ENCODE data around the gene DCP1B. TPM values are rescaled to one million over a fixed set of nuclear protein-coding genes. Genes with fewer than 3 reads are reported as not detected.

DCP1B gene
- total and polyA plus RNA-seq, 7 donors = 1.7 to 13.8 (median 9.9) TPM

DNA sequence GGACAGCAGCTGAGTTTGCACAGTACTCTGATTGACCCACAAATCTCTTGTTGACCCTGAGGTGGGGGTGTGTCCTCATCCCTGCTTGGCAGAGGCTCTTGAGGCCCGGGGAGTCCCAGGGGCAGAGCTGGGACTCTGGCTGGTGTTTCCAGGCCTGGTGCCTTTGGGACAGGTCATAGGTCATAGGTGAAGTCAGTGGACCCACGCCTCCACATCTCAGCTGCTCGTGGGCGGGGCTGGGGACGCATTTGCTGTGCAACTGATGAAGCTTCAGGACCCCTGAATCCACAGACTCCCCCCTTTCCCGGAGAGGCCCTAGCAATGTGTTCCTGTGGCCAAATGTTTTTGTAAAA is 85.4 kb downstream of the DCP1B start:
- DNase-seq = no peak
- TF ChIP-seq, protein P1, sequence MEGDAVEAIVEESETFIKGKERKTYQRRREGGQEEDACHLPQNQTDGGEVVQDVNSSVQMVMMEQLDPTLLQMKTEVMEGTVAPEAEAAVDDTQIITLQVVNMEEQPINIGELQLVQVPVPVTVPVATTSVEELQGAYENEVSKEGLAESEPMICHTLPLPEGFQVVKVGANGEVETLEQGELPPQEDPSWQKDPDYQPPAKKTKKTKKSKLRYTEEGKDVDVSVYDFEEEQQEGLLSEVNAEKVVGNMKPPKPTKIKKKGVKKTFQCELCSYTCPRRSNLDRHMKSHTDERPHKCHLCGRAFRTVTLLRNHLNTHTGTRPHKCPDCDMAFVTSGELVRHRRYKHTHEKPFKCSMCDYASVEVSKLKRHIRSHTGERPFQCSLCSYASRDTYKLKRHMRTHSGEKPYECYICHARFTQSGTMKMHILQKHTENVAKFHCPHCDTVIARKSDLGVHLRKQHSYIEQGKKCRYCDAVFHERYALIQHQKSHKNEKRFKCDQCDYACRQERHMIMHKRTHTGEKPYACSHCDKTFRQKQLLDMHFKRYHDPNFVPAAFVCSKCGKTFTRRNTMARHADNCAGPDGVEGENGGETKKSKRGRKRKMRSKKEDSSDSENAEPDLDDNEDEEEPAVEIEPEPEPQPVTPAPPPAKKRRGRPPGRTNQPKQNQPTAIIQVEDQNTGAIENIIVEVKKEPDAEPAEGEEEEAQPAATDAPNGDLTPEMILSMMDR (IDR thresholded peaks at IDR 0.05) = no peak
- peak in 1 of 4 donors; percentile 13 for ATAC-seq
- Histone ChIP-seq H3K4me3 (peak overlapping the region; percentile 39), H3K27me3 (ENCODE audit: insufficient read depth in 3 of 3, low read length in 2 of 3) (no peaks in the 10 kb centered on the region), H3K9me3 (no peaks in the 10 kb centered on the region), H3K27ac (no peak overlapping the region), H3K36me3 (ENCODE audit: insufficient read depth in 1 of 2, low read depth in 1 of 2) (no peaks in the 10 kb centered on the region), H3K4me1 (peaks cover 12% of the 10 kb centered on the region)
- intact Hi-C loops (cut with DNase I) = no loop called here
- 70 to 71% (median 71%) methylated on average over 6 of the region's 6 CpGs for WGBS, 3 donors

DNA sequence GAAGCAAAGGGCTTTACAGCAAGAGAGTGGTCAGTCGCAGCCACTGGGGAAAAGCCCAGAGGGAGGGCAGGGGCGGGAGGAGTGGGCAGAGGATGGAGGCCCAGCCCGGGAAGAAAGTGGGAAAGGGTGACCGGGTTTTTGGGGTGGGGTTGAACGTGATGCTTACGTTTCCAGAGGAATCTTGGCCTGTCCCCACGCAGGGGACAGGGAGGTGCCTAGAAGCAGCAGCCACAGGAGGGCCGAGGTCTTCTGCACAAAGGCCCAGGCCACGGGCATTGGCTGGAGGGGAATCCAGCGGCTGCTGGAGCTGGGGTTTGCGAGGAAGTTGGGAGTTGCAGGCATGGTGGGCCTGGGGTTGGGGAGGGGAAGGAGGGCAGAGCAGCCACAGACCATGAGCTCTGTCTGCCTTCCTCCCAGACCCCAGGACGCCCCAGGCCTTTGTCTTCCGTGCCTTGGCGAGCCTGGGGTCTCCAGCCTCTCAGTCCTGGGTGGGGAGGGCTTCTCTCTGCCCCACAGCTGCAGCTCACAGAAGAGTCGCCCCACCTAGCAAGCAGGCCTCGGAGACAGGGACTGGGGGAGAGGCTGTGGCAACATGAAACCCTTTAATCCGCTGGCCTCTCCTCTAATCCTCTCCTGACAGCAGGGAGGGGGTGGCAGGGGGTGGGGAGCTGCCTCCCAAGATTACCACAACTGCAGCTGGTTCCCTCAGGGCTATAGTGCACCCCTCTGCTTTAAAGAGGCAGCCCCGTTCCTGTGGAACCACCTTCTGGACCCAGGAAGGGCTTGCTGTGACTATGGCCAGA is 86.0 kb downstream of the DCP1B start, which contains the start of gene CACNA2D4:
CACNA2D4 (minus strand) TSS at position 572 of the 803 bp plus-strand sequence; CDS start at position 393, 179 bp downstream.
- peak within 1 kb of the TSS; percentile 39 for H3K4me3 ChIP-seq
- DNase-seq (peak in 1 of 2 donors; percentile 49), ATAC-seq (peak in 2 of 4 donors; percentile 7 to 40)
- no peaks in the 10 kb centered on the region for H3K9me3 ChIP-seq
- peaks cover 12% of the 10 kb centered on the region for H3K4me1 ChIP-seq
- no peak within 1 kb of the TSS for H3K27ac ChIP-seq
- no peaks in the 10 kb centered on the region for H3K27me3 ChIP-seq (ENCODE audit: insufficient read depth in 3 of 3, low read length in 2 of 3)
- 55 to 67% (median 64%) methylated on average over 16 to 18 of the region's 18 CpGs for WGBS, 3 donors
- intact Hi-C loops (cut with DNase I) = no loop called here
- TF ChIP-seq, protein P1 (IDR thresholded peaks at IDR 0.05) = no peak
- no peaks in the 10 kb centered on the region for H3K36me3 ChIP-seq (ENCODE audit: insufficient read depth in 1 of 2, low read depth in 1 of 2)

DNA sequence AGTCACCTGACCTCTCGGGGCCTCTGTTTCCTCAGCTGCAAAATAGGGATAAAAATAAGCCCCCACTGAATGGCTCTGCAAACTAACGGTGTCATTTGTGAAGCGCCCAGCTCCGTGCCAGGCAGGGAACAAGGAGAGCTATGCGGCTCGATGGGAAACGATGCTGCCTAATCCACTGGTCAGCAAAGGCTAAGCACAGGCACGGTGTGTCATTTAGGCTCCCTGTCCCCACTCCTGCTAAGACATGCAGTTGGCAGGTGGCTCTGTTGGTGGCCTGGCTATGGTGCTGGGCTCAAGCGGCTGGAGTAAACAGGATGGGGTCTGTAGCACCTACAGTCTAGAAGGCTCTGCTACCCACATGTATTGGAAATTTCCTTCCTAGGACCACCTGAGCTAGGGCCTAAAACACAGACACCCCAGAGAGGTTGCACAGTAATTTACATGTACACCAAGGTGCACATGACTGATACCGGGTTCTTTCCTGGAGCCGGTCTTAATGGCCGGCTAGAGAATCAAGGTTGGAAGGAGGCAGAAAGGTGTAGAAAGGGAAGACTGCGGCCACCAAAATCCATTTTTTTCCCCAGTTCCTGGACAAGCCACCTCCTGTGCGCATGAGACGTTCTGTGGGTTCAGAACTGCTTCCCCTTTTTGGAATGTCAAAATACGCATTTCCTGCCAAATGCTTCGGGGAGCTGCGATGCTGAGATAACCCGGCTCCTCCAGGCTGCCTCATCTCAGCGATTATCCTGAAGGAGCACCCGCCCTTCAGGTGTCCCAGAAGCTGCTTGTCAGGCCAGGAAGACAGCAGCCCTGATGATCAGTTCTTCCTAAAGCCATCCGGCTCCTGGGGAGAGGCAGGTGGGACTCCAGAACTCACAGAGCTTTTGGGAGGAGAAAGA is 86.8 kb downstream of the DCP1B start:
- DNase-seq = no peak
- no peak overlapping the region for H3K27ac ChIP-seq
- ATAC-seq = peak in 3 of 4 donors; percentile 18 to 39 (median 36)

DNA sequence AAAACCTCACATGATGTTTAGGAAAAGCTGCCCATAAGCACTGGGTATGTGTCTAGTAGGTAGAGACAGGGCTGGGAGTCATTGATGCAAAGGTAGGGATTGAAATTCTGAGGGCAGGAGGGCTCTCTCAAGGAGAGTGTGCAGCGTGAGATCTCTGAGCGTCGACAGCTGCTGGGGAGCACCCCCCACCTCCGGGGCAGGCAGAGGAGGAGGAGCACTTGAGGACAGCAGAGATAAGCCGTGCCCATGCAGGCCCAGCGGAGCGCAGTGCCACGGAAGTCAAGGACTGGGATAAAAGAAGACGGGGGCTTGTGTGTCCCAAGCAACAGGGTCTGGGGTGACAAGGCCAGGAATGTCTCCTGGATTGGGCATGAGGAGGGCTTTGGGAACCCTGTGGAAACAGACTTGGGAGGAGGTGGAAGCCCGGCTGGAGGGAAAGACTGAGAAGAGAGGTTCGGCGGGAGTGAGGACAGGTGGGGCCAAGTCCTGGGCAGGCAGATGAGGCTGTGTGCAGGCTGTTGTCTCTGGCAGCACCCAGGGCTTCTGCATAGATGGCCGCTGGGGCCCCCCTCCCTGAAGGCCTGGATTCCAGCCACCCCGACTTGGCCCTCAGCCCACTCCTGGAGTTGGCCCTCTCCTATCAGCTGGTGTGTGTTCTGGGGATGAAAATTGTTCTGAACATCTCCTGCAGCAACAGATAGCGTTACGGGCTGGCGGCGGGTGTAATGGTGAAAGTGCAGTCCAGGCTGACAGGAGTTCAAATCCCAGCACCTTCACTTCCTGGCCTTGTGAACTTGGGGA is 87.7 kb downstream of the DCP1B start:
- 29 to 41% (median 36%) methylated on average over 15 to 18 of the region's 18 CpGs for WGBS, 3 donors
- Histone ChIP-seq H3K27ac (no peak overlapping the region), H3K9me3 (no peaks in the 10 kb centered on the region), H3K36me3 (ENCODE audit: insufficient read depth in 1 of 2, low read depth in 1 of 2) (no peaks in the 10 kb centered on the region), H3K4me1 (peaks cover 21% of the 10 kb centered on the region), H3K4me3 (no peak overlapping the region), H3K27me3 (ENCODE audit: insufficient read depth in 3 of 3, low read length in 2 of 3) (no peaks in the 10 kb centered on the region)
- DNase-seq = peak in 1 of 2 donors; percentile 61
- peak in 2 of 4 donors; percentile 8 to 31 for ATAC-seq
- intact Hi-C loops (cut with DNase I) = no loop called here
- TF ChIP-seq, protein P1 (IDR thresholded peaks at IDR 0.05) = no peak

More for the DNA sequence above, 86.8 kb downstream of the DCP1B start:
- peaks cover 16% of the 10 kb centered on the region for H3K4me1 ChIP-seq
- no peaks in the 10 kb centered on the region for H3K27me3 ChIP-seq (ENCODE audit: insufficient read depth in 3 of 3, low read length in 2 of 3)
- WGBS, 3 donors = 60 to 70% (median 62%) methylated on average over 22 of the region's 22 CpGs
- TF ChIP-seq, protein P1 (IDR thresholded peaks at IDR 0.05) = no peak
- intact Hi-C loops (cut with DNase I) = no loop called here
- H3K9me3 ChIP-seq = no peaks in the 10 kb centered on the region
- H3K4me3 ChIP-seq = peak overlapping the region; percentile 39
- H3K36me3 ChIP-seq (ENCODE audit: insufficient read depth in 1 of 2, low read depth in 1 of 2) = no peaks in the 10 kb centered on the region
